GM12801 (cell line): ENCODE measurements around the gene NUDT4.

Experiments used
- CTCF ChIP-seq: IDR thresholded peaks from one replicate; pipeline ENCODE4 v1.5.1; 2011; ENCODE audit warnings: control low read depth; ENCODE audit not compliant: insufficient read length; ENCODE audit errors: extremely low read depth

The NUDT4 gene

DNA sequence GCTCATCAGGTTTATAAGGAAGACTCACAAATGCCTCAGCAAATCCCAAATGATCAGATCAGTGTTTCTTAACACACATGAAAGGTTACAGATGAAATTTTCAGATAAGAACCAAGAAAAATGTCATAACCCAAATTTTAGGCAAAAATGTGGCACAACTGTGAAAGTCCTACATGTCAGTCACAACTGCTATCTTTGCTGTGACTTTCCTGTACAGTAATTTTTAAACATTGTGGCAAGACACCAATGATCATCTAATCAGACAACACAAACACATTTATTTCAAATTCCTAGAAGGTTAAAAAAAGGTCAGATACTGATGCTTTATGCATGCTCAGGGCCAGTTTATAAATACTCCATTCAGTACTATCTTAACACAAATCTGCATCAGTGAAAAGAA, 31.1 kb downstream of the NUDT4 start:
- no peak for TF ChIP-seq CTCF

GRCh38 chr12:93413064-93413463, 35.3 kb downstream of the NUDT4 start:
- no peak for TF ChIP-seq CTCF

- no peak for TF ChIP-seq CTCF
These were observed 38.2 kb downstream of the NUDT4 start for GRCh38 chr12:93415723-93416464.

DNA sequence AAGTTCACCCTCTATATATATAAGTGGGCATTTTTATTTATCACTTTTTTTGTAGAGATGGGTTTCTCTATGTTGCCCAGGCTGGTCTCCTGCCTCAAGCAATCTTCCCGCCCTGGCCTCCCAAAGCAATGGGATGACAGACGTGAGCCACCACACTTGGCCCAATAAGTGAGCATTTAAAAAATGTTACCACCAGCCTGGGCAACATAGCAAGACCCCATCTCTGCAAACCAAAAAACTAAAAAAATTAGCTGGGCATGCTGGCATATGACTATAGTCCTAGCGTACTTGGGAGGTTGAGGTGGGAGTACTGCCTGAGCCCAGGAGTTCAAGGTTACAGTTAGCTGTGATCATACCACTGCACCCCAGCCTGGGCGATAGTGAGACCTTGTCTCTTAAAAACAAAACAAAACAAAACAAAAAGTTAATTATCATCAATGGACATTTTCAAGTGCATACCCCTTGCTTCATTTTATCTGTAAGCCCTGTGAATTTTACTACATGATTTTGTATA, 40.3 kb downstream of the NUDT4 start:
- TF ChIP-seq CTCF = no peak

DNA sequence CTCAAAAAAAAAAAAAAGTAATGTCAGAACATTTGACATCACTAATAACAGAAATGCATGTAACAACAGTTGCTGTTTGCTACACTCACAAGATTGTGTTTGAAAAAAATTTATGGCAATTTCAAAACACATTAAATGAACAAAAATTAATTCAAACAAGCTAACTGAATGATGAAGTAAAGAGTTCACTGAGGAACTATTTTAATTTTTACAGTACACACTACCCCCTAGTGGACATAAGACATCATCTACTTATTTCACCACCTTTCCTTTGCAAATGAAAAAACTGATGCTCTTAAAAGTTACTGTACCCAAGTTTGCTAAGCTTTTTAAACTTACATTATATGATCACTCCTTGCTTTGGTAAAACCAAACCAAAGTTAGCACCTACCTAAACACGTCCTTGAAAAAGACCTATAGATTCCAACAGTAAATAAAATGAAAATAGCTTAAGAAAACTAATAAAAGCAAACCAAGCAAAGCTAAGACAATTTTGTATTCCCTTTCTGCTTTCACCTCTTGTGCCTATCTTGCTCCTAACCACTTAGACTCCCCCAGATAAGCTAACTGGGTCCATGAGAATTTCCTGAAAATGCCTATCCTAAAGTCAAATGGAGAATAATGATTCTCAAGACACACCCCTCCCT, 41.8 kb downstream of the NUDT4 start:
- no peak for TF ChIP-seq CTCF

DNA sequence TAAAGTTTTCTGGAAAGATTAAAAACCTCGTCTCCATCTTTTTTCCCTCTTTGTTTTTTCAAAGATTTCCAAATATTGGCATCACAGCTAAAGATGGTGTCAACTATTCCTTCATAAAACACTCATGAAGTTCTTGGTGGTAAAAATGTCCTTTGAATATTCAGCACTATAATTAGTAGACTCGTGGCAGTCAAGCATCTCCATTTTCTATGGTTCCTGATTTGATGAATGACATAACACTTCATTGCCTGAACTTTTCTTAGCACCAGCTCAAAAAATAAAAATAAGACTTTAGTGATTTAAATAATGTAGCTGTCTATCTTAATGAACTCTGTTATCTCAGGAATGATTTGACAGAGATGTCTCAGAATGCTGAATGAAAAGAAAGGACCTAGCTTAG, 44.3 kb downstream of the NUDT4 start:
- no peak for TF ChIP-seq CTCF

- TF ChIP-seq CTCF = no peak
These were observed 48.1 kb downstream of the NUDT4 start for GRCh38 chr12:93425736-93426411.
